ENCODE measurements around the gene JADE2.

- no peak; the same call in 1 of the 2 replicates for TF ChIP-seq CTCF (conservative IDR thresholded peaks at IDR 0.05)
- no peak for TF ChIP-seq ZFX (IDR thresholded peaks at IDR 0.05)
These were observed 36.4 kb downstream of the JADE2 start for GRCh38 chr5:134561871-134562296.

All from C4-2B (cell line).